ENCODE data around the gene ASB18.

ASB18 gene

DNA sequence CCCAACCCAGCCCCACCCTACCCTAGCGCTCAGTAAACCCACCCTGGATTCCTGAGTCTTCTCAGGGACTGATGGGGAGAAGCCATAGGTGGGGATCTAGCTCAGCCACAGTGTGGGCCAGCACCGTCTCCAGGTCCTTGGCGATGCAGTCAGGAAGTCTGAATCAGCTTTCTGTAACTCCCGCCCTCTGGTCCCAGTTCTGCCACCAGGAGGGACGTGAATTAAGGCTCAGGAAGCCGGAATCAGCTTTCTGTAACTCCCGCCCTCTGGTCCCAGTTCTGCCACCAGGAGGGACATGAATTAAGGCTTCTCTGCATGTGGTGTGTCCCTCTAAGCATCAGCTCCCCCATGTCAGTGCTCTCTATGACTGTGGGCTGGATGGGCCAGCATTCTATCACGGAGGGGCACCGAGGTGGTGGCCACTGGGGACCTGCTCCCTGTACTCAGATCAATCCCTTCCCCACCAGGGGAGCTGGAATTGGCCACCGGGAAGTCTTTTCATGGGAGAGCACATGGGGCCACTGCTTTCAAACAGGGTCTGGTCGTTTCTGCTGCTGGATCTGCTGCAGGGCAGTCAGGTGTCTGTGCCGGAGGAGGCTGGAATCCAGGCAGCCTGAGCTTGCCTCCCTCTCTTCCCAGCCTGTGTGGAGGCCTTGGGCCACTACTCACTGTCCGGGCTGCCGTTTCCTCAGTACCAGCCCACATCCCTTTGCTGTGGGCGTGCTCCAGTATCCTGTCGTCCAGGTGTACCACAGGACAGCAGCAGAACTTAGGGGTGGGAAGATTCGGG, 24.7 kb downstream of the ASB18 start:
- DNase-seq = no peak

DNA sequence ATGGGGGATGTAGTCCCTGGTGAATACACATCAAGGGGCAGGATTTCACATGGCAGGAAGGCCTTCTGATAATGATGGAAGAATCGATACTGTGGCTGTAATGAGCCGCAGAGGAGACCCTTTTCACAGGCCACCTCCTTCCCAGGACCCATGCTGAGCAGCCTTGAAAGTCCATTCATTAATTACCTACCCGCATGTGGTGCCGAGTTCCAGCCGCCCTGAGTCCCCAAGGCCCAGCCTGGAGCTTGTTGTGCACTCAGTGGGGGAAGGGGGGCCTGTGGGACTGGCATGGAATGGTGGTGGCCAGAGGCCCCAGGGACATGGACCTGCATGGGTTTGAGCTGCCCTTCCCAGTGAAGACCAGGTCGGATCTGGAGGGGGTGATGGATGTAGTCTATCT, 25.5 kb downstream of the ASB18 start:
- DNase-seq = no peak

DNA sequence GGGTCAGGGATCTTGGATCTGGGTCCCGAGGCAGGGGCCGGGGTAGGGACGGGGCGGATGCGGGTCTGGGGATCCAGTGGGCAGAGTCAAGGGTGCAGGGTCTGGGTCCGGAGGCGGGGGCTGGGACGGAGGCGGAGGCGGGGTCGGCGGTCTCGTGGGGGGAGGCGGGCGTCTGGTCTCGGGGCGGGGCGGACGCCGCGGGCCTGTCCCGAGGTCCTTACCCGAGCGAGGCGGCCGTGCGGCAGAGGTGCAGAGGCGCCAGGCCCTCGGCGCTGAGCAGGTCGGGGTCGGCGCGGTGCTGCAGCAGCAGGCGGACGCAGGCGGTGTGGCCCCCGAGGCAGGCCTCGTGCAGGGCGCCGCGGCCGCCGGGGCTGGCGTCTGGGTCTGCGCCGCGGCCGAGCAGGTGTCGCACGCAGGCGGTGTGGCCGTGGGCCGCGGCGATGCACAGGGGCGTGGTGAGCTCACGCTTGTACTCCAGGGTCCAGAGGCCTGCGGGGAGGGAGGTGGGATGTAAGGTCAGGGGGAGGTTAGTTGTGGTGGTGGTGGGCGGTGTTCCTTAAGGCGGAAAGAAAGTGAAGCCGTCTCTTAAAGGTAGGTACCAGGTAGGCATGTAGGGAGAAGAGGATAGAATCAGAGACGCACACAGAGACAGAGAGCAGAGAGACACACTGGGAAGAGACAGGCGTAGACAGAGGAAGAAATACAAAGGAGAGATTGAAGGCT, 26.6 kb downstream of the ASB18 start:
- DNase-seq = no peak

DNA sequence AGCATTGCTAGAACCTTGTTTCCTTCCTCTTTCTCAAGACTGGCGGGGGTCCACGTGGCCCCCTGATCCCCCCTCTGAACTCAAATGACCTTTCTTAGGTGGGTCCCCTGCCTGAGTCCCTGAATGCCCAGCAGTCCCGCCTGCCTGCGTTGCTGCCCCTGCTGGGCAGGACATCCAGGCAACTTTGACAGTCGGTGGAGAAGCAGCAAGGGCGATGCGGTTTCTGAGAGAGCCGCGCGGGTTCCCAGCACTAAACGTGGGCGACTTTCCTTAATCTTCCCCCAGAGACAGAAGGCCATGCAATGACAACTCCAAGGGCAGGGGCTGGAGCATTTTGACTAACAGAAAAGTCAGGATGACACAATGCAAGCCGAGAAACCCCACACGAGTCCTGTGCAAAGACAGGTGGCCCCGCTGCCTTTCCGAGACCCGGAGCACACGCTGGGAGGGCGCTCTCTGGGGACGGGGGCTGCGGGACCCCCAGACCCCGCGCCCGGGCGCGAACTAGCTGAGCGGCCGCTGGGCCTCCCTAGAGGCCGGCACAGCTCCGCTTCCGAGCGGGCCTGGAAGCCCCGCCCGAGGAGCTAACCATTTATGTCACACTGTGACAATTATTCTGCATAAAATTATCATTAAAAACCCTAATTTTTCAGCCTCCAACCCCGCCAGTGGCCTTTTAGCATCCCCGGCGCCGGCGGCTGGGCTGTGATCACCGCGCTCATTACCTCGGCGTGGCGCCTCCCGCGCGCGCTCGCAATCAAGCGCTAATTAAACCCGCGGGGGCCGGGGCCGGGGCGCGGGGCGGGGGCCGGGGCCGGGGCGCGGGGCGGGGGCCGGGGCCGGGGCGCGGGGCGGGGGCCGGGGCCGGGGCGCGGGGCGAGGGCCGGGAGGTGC, 27.4 kb downstream of the ASB18 start:
- no peak for DNase-seq

DNA sequence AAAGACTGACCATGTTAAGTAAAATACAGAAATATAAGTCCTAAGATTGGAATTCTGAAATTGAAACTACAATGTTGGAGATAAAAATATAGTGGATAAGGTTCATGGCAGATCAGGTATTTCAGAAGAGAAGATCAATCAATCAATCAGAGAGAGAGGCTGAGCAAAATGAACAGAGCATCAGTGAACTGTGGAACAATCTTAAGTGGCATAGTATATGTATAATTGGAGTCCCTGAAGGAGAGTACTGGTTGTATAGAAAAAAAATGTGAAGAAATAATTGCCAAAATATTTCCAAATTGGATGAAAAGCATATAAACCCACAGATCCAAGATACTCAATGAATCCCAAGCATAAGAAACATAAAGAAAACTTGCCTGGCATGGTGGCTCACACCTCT, 35.0 kb downstream of the ASB18 start:
- no peak for DNase-seq

DNA sequence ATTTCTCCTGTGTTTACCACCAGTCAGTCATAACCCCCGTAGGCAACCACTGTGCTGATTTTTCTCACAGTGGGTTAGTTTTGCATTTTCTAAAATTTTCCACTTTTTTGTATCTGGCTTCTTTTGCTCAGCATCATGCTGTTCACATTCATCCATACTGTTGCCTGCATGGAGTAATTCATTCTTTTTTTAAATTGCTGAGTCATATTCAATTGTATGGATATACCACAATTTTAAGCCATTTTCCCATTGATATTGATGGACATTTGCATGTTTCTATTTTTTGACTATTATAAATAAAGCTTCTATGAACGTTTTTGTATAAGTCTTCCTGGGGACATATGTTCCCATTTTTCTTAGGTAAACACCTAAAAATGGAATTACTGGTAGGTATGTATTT, 40.5 kb downstream of the ASB18 start:
- no peak for DNase-seq

DNA sequence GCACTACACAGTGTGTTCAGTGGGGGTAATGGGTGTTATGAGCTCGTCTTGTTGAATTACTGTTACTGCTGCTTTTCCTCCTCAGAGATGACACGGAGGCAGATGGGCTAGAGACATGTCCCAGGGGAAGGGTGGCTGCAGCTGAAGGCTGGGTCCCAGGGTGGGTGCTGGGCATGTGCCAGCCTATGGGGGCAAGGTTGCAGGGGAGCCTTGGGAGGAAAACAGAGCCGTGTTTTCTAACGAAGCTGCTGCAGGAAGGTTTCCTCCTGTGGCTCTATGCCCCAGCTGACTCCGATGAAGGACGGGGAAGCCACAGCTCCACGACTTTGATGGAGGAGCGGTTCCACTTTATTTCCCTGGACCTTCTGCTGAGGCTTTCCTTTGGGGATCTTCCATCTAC, 42.4 kb downstream of the ASB18 start:
- no peak for DNase-seq

DNA sequence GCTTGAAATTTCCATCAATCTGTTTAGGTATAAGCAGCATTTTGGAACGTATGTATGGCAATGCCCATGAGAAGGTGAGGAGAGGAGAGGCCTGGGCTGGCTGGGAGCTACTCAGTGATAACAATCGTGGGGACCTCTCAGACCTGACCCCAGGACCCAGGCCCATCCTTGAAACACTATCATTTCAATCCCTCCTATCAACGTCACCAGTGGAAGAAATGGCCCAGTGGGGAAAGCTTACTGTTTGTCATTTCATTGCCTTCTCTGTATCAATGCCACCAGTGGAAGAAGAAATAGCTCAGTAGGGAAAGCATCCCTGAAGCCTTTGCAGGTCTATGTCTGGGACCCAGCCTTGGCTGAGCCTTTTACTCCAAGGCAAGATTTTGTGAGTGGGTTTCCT, 44.8 kb downstream of the ASB18 start:
- DNase-seq = no peak

DNA sequence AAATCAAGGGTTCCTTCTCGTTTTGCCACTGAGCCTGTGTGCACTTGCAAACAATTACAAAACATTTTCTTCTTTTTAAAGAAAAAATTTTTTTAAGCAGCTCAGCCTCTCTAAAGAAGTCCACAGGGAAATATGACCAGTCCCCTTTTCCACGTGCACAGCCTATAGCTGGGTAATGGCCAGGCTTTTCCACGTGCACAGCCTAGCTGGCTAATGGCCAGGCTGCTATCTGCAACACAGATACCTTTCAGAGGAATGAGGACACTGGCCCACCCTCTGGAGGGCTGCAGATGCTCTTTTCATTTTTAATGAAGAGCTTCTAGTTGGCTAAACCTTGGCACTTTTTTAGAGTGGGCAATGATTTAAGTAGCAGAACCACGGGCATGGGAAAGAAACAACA, 46.3 kb downstream of the ASB18 start:
- no peak for DNase-seq

DNA sequence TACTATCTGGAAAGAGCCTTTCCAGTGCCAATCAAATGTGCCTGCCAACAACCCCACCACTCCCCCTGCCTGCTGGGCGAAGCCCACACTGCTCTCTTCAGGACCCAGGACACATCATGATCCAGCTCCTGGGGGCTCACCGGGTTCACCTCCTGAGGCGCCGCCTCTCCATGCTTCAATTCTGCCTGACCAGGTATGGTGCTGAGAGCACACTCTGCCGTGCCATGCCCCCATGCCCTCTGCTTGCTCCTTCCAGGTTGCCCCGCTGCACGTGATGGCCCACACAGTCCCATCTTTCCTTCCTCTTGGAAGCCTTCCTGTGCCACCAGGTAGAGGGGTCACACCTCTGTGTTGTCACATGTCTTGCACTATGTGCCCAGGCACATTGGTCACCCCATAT, 47.5 kb downstream of the ASB18 start:
- DNase-seq = no peak

DNA sequence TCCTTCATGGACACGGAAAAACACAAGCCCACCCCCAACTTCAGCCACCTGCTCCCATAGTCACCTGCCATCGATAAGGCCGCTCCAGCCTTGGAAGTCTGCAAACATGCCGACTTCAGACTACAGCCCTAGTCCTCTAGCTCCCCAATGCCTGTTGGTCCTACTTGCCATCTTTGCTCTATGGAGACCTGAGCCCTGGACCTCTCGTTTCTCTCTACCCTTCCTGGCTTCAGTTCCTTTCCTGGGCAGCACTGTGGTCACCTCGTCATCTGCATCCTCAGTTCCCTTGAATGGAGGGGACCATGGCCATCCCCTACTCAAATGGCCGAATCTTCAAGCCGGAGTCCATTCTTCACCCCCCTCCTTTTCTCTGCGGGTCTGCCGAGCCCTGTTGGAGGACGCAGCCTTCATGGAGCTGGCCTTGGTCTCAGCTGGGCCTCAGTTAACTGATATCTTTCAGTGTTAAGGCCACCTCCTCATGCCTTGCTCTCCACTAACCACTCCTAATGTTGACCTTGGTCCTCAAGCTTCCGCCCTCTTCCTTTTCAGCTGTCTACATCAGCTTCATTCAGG, 48.4 kb downstream of the ASB18 start:
- DNase-seq = no peak

DNA sequence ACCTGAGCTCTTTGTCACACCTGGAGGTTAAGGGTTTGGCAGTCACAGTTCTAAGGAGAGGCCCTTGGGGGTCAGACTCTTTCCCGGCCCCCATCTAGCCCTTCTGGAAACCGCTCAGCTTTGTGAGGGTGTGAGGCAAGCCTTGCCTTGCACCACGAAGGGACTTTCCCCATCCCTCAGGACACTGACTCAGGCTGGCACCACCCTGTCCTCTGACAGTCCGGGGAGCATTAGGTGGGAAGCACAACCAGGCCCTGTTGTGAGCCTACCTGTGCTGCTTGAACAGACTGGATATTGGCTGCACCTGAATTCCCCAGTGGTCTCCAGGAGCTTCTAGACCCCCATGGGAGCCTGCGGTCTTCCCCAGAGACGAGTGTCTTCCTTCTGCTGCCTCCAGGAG, 49.0 kb downstream of the ASB18 start:
- no peak for DNase-seq

DNA sequence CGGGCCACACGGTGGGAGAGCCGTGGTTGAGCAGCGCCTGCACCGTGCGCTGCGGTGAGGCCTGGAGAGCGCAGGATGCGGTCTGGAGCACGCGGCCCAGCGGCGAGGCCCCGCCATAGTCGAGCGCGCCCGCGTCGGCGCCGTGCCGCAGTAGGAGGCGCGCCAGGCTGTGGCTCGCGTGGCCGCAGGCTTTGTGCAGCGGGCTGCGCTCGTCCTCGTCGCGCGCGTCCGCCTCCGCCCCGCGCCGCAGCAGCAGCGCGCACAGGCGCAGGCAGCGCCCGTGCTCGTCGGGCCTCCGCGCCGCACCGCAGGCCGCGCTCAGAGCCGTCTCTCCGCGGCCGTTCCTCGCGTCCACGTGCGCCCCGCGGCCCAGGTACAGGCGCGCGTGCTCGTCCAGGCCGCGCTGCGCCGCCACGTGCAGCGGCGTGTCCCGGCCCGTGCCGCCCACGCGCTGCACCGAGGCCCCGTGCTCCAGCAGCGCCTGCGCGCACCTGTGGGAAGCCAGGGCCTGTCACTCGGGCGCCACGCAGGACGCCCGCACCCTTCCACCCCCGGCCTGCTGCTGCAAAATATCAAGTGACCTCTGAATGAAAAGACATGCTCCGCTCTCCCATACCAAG, 49.7 kb downstream of the ASB18 start:
- DNase-seq = no peak

DNA sequence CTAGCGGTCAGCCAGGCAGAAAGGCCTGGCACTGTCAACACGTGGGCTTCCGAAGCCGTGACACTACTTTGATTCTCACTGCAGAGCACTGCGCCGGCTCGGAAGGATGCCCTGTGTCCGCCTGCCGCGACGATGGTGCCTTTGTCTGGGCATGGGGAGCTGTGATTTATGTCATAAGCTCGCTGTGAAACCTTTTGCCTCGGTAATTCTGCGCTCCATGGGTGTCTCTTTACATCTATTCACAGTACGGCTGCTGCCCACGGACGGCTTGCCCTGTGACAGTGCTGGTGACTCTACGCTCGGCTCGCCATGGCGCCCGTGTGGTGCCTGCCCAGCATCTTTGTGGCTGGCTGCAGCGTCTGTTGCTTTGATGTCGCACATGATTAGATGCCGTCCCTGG, 52.9 kb downstream of the ASB18 start:
- no peak for DNase-seq

DNA sequence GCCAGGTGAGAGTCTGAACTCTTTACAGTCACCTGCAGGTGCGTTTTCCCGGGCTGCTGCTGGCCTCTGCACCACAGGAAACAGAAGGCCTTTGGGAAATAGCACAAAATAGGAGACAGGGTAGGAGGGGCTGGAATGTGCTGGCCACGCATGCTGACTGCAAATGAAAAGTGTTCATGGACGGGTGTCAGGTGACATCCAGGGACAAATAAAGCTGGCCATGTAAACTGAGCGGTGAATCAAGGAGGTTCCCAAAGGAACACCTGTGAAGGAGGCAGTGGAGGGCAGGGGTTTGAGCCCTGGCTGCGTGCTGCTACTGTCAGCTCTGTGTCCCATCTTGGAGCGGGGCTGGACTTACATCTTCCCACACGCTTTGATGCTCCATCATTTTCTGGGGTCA, 53.7 kb downstream of the ASB18 start:
- no peak for DNase-seq

DNA sequence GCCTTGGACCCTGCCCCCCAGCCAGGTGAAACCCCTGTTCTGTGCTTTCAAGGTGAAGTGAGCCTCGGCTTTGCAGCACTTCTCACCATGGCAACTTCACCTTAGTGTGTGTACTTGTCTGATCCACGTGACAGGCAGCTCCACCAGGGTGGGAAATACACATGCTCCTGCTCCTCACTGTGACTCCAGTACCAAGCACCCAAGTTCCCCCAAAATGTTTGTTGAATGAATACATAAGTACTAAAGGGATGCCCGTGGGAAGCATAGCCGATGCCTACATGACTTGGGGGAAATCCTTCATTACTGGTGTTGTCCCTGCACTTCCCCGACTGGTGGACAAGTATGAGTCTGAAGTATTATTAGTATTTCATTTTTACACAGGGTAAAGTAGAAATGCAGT, 54.2 kb downstream of the ASB18 start:
- no peak for DNase-seq

DNA sequence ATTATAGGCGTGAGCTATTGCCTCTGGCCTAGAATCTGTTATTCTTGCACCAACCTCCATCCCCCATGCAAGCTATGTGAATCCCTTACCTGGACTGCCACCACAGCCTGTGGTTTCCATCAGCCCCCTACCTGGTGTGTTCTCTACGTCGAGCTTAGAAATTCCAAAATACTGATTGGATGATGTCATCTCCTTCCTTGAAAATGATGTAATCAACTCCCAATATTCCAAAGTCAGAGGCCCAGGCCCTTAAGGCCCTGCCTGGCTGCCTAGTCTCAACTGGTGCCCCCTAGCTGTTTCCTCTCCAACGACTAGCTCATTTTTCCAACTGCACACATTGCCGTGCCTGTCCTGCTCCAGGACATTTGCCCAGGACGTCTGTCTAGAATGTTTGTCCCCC, 54.7 kb downstream of the ASB18 start:
- no peak for DNase-seq

DNA sequence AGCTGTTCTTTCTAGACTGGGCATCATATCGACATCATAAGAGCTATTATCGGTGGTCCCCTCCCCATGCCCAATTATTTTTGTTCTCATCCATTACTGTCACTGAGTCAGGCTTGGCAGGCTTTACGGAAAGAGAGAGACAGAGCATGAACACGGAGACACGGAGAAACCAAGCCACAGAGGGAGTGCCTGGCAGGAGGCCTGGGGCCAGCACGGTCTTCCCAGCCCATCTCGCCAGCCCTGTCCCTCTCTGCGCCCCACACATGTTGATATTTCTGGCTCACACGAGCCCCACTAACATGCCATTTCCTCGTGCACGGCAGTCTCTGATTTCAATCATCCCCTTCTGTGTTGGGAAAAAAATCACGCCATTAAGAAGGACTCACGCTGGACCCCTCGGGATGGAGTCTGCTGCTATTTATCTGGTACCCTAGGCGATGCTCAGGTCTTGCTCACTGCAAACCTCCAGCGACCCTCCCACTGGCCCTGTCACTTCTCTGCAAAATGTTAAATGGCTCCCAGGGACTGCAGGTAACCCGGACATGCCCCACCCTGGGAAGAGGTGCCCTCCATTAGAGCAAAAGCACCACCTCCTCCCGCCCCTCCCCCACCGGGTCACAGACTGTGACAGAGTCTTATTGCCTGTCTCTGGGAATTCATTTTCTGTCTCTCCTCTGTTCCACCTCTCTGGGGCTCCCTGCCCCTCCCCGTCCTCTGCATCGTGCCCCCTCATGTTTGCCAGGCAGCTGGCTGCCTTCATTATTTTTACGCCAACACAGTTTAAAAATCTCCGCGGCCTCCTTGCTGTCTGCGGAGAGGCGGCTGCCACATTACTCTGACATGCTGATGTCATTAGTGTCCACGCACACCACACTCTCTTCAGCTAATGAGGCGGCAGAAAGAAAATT, 55.9 kb downstream of the ASB18 start:
- no peak for DNase-seq

DNA sequence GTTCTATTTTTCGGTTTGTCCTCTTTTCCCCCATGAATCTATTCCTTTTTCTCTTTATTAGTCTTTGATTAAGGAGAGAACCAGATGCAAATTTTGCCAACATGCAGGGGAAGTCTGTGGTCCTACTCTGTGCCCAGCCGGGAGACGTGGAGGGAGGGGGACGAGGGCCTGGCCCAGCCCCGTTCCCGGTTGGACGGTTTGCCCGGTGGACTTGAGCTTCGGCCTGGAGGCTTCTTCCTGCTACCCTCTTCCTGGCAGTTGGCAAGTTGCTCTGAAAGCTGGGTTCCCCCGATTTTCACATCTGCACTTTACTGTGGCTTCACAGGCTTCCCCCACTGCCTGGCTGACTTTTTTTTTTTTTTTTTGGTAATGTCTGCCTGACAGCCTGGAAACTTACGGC, 56.7 kb downstream of the ASB18 start:
- DNase-seq = no peak

DNA sequence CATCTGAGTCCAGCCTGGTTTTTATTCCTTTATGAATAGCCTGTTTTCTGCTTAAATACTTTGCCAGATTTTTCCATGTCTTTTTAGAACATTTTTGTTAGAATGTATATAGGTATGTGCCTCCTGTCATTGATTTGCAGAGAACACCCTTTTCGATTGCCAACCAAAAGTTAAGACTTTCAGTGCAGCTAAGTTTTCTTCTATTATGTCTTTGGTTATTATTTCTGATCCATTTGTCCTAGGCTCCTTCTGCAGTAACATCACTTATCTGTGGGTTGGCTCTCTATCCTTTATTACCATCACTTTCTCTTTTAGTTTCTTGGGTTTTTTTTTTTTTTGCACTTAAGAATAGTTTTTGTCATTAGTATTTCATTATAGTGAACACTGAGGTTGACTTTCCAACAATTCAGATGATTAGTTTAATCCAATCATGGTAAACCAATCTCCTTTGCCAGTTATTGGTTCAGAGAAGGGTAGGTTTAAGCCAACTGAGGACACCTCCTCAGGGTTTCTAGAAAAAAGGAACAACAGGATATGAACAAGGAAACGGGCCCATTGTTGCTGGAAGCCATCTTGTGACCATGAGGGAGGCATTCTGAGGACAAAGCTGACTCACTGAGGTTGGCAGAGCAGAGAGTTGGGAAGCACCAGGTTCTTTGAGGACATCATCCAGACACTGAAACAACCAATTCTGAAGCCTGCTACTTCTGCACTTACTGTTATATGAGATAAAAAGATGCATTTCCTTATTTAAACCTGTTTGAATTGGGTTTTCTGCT, 58.1 kb downstream of the ASB18 start:
- DNase-seq = no peak

DNA sequence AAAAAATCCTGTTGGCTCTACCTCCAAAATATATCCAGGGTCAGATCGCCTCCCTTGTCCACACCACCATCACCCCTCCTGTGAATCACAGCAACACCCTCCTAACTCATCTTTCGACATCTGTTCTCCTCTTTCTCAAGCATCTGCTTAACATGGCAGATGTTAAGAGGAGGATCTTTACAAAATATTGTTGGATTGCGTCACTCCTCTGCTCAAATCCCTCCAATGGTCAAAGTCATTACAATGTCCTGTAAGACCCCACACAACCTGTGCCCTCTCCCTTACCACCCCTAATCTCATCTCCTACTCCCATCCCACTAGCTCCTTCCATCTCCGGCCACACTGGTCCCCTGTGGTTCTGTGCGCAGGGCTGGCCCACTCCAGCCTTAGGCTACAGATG, 59.3 kb downstream of the ASB18 start:
- DNase-seq = no peak

Measured in CD4-positive, alpha-beta T cell treated with Interleukin-4 for 1 hour (primary cell).